Neural crest cell (in vitro differentiated cells): Measurements from ENCODE around the gene TNFAIP8L3. TPM values are rescaled to one million over a fixed set of nuclear protein-coding genes. Genes with fewer than 3 reads are reported as not detected.

ENCODE experiments used
- DNase-seq: peaks from one replicate; pipeline ENCODE4 v3.0.0; 2021; ENCODE audit warnings: low read depth, mixed read lengths, low spot score
- H3K27ac Mint-ChIP-seq: one replicate; pipeline ENCODE4 v1.8.0; 2021; ENCODE audit warnings: mild to moderate bottlenecking, mixed read lengths; ENCODE audit not compliant: unreplicated experiment
- H3K27me3 Mint-ChIP-seq: 2 replicates; pipeline ENCODE4 v1.8.0; 2021; ENCODE audit warnings: low read depth, mild to moderate bottlenecking, mixed read lengths
- H3K36me3 Mint-ChIP-seq: 2 replicates; pipeline ENCODE4 v1.8.0; 2021; ENCODE audit warnings: low read depth, mild to moderate bottlenecking, mixed read lengths
- H3K4me1 Mint-ChIP-seq: 2 replicates; pipeline ENCODE4 v1.8.0; 2021; ENCODE audit warnings: mixed read lengths
- H3K4me3 Mint-ChIP-seq: one replicate; pipeline ENCODE4 v1.8.0; 2021; ENCODE audit warnings: mild to moderate bottlenecking, mixed read lengths
- H3K9me3 Mint-ChIP-seq: 2 replicates; pipeline ENCODE4 v1.8.0; 2021; ENCODE audit warnings: mixed read lengths
- total RNA-seq: library from RNA; stranded (reverse); gene quantifications from 2 replicates; pipeline ENCODE4 v1.2.1, GENCODE V29; 2021
- TF ChIP-seq, protein P1 (sequence below): fragments of 200-600 bp; sonication (generic); conservative IDR thresholded peaks from 2 replicates; pipeline ENCODE4 v1.5.0; 2021; ENCODE audit warnings: antibody characterized with exemption, mild to moderate bottlenecking

TNFAIP8L3 gene
- total RNA-seq, 1 donor from 2014 or later = not detected

DNA sequence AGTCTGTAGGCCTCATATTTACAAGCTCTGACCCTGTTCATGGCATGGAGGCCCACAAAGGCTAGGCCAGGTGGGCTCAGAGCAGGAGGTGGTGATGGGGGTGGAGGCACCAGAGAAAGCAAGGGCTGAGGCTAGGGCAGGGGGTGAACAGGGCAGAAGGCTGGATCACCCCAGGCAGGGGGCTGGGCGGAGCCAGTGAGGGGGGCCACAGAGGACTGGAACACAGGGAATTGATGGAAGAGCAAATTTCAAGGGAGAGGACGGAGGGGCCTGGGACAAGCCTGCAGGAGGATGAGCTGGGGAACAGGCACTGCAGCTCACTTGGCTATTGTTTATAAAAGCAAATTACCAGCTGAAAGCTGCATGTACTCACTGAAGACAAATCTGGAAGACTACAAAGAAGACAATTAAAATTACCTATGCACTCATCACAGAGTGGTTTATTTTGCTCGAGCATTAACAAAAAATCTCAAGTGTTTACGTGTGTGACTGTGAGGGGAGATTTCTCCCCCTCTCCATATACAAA, 11.0 kb downstream of the TNFAIP8L3 start:
- no peaks in the 10 kb centered on the region for H3K9me3 Mint-ChIP-seq
- H3K4me1 Mint-ChIP-seq = peaks cover 2% of the 10 kb centered on the region
- no peaks in the 10 kb centered on the region for H3K36me3 Mint-ChIP-seq
- peaks cover under 1% of the 10 kb centered on the region for H3K27me3 Mint-ChIP-seq
- H3K27ac Mint-ChIP-seq = no peak overlapping the region
- DNase-seq = no peak
- TF ChIP-seq, protein P1, sequence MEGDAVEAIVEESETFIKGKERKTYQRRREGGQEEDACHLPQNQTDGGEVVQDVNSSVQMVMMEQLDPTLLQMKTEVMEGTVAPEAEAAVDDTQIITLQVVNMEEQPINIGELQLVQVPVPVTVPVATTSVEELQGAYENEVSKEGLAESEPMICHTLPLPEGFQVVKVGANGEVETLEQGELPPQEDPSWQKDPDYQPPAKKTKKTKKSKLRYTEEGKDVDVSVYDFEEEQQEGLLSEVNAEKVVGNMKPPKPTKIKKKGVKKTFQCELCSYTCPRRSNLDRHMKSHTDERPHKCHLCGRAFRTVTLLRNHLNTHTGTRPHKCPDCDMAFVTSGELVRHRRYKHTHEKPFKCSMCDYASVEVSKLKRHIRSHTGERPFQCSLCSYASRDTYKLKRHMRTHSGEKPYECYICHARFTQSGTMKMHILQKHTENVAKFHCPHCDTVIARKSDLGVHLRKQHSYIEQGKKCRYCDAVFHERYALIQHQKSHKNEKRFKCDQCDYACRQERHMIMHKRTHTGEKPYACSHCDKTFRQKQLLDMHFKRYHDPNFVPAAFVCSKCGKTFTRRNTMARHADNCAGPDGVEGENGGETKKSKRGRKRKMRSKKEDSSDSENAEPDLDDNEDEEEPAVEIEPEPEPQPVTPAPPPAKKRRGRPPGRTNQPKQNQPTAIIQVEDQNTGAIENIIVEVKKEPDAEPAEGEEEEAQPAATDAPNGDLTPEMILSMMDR = no peak
- no peak overlapping the region for H3K4me3 Mint-ChIP-seq

DNA sequence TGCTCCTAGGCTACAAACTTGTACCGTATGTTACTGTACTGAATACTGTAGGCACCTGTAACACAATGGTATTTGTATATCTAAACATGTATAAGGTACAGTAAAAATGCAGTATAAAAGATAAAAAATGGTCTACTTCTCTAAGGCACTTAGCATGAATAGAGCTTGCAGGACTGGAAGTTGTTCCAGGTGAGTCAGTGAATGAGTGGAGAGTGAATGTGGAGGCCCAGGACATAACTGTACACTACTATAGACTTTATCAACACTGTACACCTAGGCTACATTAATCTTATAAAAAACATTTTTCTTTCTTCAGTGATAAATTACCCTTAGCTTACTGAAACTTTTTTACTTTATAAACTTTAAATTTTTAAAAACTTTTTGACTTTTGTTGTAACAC, 12.5 kb downstream of the TNFAIP8L3 start:
- no peak overlapping the region for H3K27ac Mint-ChIP-seq
- TF ChIP-seq, protein P1 = no peak
- no peaks in the 10 kb centered on the region for H3K36me3 Mint-ChIP-seq
- no peak for DNase-seq
- no peak overlapping the region for H3K4me3 Mint-ChIP-seq
- H3K9me3 Mint-ChIP-seq = no peaks in the 10 kb centered on the region
- H3K27me3 Mint-ChIP-seq = no peaks in the 10 kb centered on the region
- peaks cover 5% of the 10 kb centered on the region for H3K4me1 Mint-ChIP-seq

DNA sequence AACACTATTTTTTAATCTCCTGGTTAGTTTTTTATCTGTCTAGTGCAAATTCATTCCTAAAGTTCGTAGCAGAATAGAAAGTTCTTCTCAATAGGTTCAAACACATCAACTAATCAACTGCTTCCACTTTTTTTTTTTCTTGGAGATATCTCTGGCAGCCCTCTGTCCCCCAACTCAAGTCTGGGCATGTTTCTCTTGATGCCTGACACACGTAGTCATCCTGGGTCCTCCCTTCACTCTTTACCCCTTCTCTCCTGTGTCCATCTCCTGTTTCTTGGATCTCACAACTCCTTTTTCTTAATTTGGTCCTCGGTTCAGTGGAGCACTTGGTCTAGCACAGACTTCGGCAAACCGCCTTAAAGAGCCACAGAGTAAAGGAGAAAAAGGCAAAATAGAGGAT, 14.4 kb downstream of the TNFAIP8L3 start:
- H3K27me3 Mint-ChIP-seq = no peaks in the 10 kb centered on the region

GRCh38 chr15:51079226-51079625, 15.5 kb downstream of the TNFAIP8L3 start:
- Mint-ChIP-seq H3K4me1 (peaks cover 5% of the 10 kb centered on the region), H3K27ac (no peak overlapping the region), H3K4me3 (no peak overlapping the region), H3K9me3 (no peaks in the 10 kb centered on the region), H3K27me3 (no peaks in the 10 kb centered on the region), H3K36me3 (no peaks in the 10 kb centered on the region)
- TF ChIP-seq, protein P1 = no peak
- DNase-seq = no peak

More for the DNA sequence above, 14.4 kb downstream of the TNFAIP8L3 start:
- no peak overlapping the region for H3K27ac Mint-ChIP-seq
- TF ChIP-seq, protein P1 = no peak
- no peak for DNase-seq
- no peaks in the 10 kb centered on the region for H3K9me3 Mint-ChIP-seq
- H3K4me1 Mint-ChIP-seq = peaks cover 5% of the 10 kb centered on the region
- no peak overlapping the region for H3K4me3 Mint-ChIP-seq
- no peaks in the 10 kb centered on the region for H3K36me3 Mint-ChIP-seq

DNA sequence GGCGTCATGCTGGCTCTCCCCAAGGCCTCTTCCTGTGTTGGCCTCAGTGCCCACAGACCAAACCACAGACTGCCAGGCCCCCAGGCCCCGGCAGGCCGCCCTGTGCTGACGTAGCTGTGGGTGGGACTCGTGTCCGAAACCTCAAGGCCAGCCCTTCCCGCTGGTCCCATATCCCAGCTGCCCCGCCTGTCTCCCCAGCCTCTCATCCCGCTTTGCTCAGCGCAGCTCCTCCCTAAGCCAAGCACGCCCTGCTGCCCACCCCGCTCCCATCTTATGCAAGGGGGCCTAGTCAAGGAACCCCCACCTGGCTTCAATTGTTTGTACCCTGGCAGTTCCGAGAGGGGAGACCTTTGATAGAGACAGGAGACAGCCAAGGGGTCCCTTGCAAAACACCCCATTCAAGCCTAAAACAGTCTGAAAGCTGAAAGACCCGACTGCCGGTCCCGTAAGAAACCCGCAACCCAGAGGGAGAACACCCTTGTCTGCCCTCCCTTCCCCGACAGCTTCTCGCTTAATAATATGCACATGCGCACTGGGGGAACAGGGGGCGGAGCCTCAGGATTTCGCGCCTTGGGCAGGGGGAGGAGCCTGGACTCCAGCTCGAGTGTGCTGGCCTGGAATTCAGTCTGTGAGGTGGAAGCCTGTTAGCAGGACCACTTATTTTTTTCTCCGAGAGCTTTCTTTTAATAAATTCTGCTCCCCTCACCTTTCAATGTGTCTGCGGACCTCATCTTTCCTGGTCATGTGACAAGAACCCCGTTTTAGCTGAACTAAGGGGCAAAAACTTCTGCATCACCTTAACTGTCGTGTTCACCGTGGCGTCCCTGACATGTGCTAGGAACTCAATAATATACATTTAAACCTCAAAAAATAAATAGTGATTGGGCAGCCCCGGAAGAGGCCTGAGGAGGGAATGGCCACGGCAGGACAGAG, 17.2 kb downstream of the TNFAIP8L3 start:
- Mint-ChIP-seq H3K4me1 (peaks cover 5% of the 10 kb centered on the region), H3K4me3 (no peak overlapping the region), H3K9me3 (no peaks in the 10 kb centered on the region), H3K27ac (no peak overlapping the region), H3K27me3 (no peaks in the 10 kb centered on the region), H3K36me3 (no peaks in the 10 kb centered on the region)
- DNase-seq = peak; percentile 8
- TF ChIP-seq, protein P1 = no peak
